Esophagus squamous epithelium (tissue), 5 donors: ENCODE measurements around the gene BARX1. TPM values are rescaled to one million over a fixed set of nuclear protein-coding genes. Genes with fewer than 3 reads are reported as not detected.
A peak's percentile ranks its signal among the peaks of the same experiment; 100 is the strongest.

ENCODE experiments used
- DNase-seq: peaks from one replicate; lab custom pipeline; 2025; lab: John Stamatoyannopoulos, UW
- H3K27ac ChIP-seq, 4 donors: fragments of 200-600 bp; sonication (generic); one replicate each; pipeline ENCODE4 v1.5.1; 2016 to 2019; ENCODE audit warnings: mild to moderate bottlenecking in 1 of 4
- H3K27me3 ChIP-seq, 4 donors: fragments of 200-600 bp; sonication (generic); 1 replicate in 3 of 4; 2 replicates in 1 of 4; pipeline versions ENCODE4 v1.5.1 to v1.6.0; 2017 to 2021; ENCODE audit warnings: antibody characterized with exemption in 1 of 4
- H3K36me3 ChIP-seq, 3 donors: fragments of 200-600 bp; sonication (generic); one replicate each; pipeline ENCODE4 v1.5.1; 2016 to 2019
- H3K4me1 ChIP-seq, 3 donors: fragments of 200-600 bp; sonication (generic); one replicate each; pipeline ENCODE4 v1.5.1; 2017 to 2019
- H3K4me3 ChIP-seq, 4 donors: fragments of 200-600 bp; sonication (generic); 1 replicate in 3 of 4; 2 replicates in 1 of 4; pipeline ENCODE4 v1.5.1; 2016 to 2019; ENCODE audit warnings: mild to moderate bottlenecking in 2 of 4, moderate library complexity in 1 of 4
- H3K9me3 ChIP-seq, 3 donors: fragments of 200-600 bp; sonication (generic); one replicate each; pipeline ENCODE4 v1.5.1; 2016 to 2019
- CTCF ChIP-seq, 6 experiments: fragments of 450-650 bp in 4 of 6; fragments of 200-600 bp in 2 of 6; sonication (generic) in 2 of 6; IDR thresholded peaks; one replicate each; pipeline ENCODE4 v1.5.1; 2016 to 2019; ENCODE audit warnings: antibody characterized with exemption in 6 of 6, mild to moderate bottlenecking in 4 of 6, moderate library complexity in 4 of 6
- POLR2A ChIP-seq, 4 donors: fragments of 450-650 bp; IDR thresholded peaks; one replicate each; pipeline ENCODE4 v1.6.1; 2017; ENCODE audit warnings: antibody characterized with exemption in 4 of 4, mild to moderate bottlenecking in 4 of 4, moderate library complexity in 3 of 4
- WGBS, 2 donors: methylation state at CpG; one replicate each; pipeline ENCODE4 v1.1.5; 2018; 5-methylcytosine and 5-hydroxymethylcytosine counted together
- intact Hi-C: fragments of 100-400 bp; cut with DNase I; formaldehyde crosslinking; loops from one replicate; pipeline ENCODE4 v1.15.0; 2022
- total RNA-seq, 4 donors: library from RNA; depleted of rRNA; stranded (reverse); fragments of >200 nt; gene quantifications; one replicate each; pipeline ENCODE4 v1.1.0, GENCODE V29; 2016
- donor health status: DM: yes; HTN: yes; CAD: no.

Gene BARX1
- total RNA-seq, 4 donors from 2014 or later = not detected

- peaks cover 36 to 75% (median 49%) of the 10 kb centered on the region in 3 donors for H3K4me1 ChIP-seq
- H3K27me3 ChIP-seq = peaks cover 47 to 98% (median 80%) of the 10 kb centered on the region in 4 donors
- no peaks in the 10 kb centered on the region for H3K9me3 ChIP-seq
- TF ChIP-seq POLR2A (IDR thresholded peaks at IDR 0.05) (no peak), CTCF (IDR thresholded peaks at IDR 0.05) (no peak)
- H3K4me3 ChIP-seq = peak overlapping the region in 2 of 4 donors; percentile 33 to 50
- intact Hi-C loops = no loop called here
- DNase-seq = no peak
- 40 to 62% methylated on average over 3 to 11 of the region's 12 CpGs for WGBS, 2 donors
- no peak overlapping the region for H3K27ac ChIP-seq
- H3K36me3 ChIP-seq = no peaks in the 10 kb centered on the region
These were observed 1.0 kb upstream of the BARX1 start for GRCh38 chr9:93955981-93956784.

GRCh38 chr9:93954434-93955061 is 607 bp downstream of the BARX1 start:
- DNase-seq = no peak
- peaks cover 0 to 8% (median 6%) of the 10 kb centered on the region in 3 donors for H3K9me3 ChIP-seq
- no peak overlapping the region for H3K27ac ChIP-seq
- H3K4me1 ChIP-seq = peaks cover 35 to 75% (median 47%) of the 10 kb centered on the region in 3 donors
- peaks cover 44 to 98% (median 83%) of the 10 kb centered on the region in 4 donors for H3K27me3 ChIP-seq
- 31% methylated on average over 5 of the region's 67 CpGs; no CpG with 5 or more reads in 1 of the 2 donors for WGBS, 2 donors
- H3K4me3 ChIP-seq = peak overlapping the region in 2 of 4 donors; percentile 33 to 52
- no peak for TF ChIP-seq CTCF (IDR thresholded peaks at IDR 0.05)
- TF ChIP-seq POLR2A (IDR thresholded peaks at IDR 0.05) = no peak
- H3K36me3 ChIP-seq = no peaks in the 10 kb centered on the region
- intact Hi-C loops = no loop called here

GRCh38 chr9:93953496-93954433 is 1.4 kb downstream of the BARX1 start:
- intact Hi-C loops = no loop called here
- Histone ChIP-seq H3K4me3 (peak overlapping the region in 2 of 4 donors; percentile 33 to 52), H3K27ac (no peak overlapping the region), H3K27me3 (peaks cover 36 to 98% (median 83%) of the 10 kb centered on the region in 4 donors), H3K9me3 (peaks cover 0 to 8% (median 6%) of the 10 kb centered on the region in 3 donors), H3K36me3 (no peaks in the 10 kb centered on the region), H3K4me1 (peaks cover 28 to 75% (median 39%) of the 10 kb centered on the region in 3 donors)
- no peak for DNase-seq
- TF ChIP-seq POLR2A (IDR thresholded peaks at IDR 0.05) (no peak), CTCF (IDR thresholded peaks at IDR 0.05) (no peak)
- 55 to 62% methylated on average over 38 to 44 of the region's 49 CpGs for WGBS, 2 donors

- no peak for DNase-seq
- 2 to 11% methylated on average over 9 to 11 of the region's 55 CpGs for WGBS, 2 donors
- Histone ChIP-seq H3K9me3 (peaks cover 0 to 8% (median 6%) of the 10 kb centered on the region in 3 donors), H3K4me3 (peak overlapping the region in 1 of 4 donors; percentile 39), H3K36me3 (no peaks in the 10 kb centered on the region), H3K4me1 (peaks cover 23 to 76% (median 33%) of the 10 kb centered on the region in 3 donors), H3K27me3 (peaks cover 36 to 98% (median 82%) of the 10 kb centered on the region in 4 donors), H3K27ac (no peak overlapping the region)
- intact Hi-C loops = no loop called here
- no peak for TF ChIP-seq CTCF (IDR thresholded peaks at IDR 0.05)
These were observed 2.2 kb downstream of the BARX1 start for GRCh38 chr9:93952784-93953495.
